Stimulated activated CD4-positive, alpha-beta T cell treated with anti-CD3 and anti-CD28 coated beads, TNF-alpha, amount 100 ng/mL, for 24 hours (primary cell): Measurements from ENCODE around the gene ITPK1.
A peak's percentile ranks its signal among the peaks of the same experiment; 100 is the strongest.
"Not testable (repeated sequence)": the region's sequence is repeated elsewhere in the genome, so short reads cannot be mapped to it uniquely, and the experiment has no call there.

Experiments
- DNase-seq, 3 experiments: peaks; one replicate each; pipeline ENCODE4 v3.0.0-alpha.2; 2020; ENCODE audit warnings: low read depth in 3 of 3

ITPK1 gene

GRCh38 chr14:93084866-93085857, 30.6 kb downstream of the ITPK1 start:
- no peak for DNase-seq

- no peak for DNase-seq
These were observed 31.3 kb downstream of the ITPK1 start for GRCh38 chr14:93084402-93084801.

- DNase-seq = no peak
These were observed 31.8 kb downstream of the ITPK1 start for GRCh38 chr14:93083917-93084316.

GRCh38 chr14:93082576-93083001, 33.1 kb downstream of the ITPK1 start:
- DNase-seq = no peak

- DNase-seq = peak in 1 of 3 experiments; percentile 9
These were observed 33.7 kb downstream of the ITPK1 start for GRCh38 chr14:93081876-93082570.

- DNase-seq = no peak
These were observed 35.8 kb downstream of the ITPK1 start for GRCh38 chr14:93079865-93080403.

- no peak for DNase-seq
These were observed 36.4 kb downstream of the ITPK1 start for GRCh38 chr14:93079321-93079720.

- DNase-seq = no peak
These were observed 36.9 kb downstream of the ITPK1 start for GRCh38 chr14:93078870-93079269.

- no peak for DNase-seq
These were observed 39.0 kb downstream of the ITPK1 start for GRCh38 chr14:93076755-93077154.

- DNase-seq = no peak
These were observed 39.8 kb downstream of the ITPK1 start for GRCh38 chr14:93075891-93076290.

- no peak for DNase-seq
These were observed 41.6 kb downstream of the ITPK1 start for GRCh38 chr14:93073910-93074769.

- DNase-seq = no peak
These were observed 42.4 kb downstream of the ITPK1 start for GRCh38 chr14:93073358-93073707.

GRCh38 chr14:93072659-93073357, 42.9 kb downstream of the ITPK1 start:
- DNase-seq = no peak

GRCh38 chr14:93068711-93069110, 47.0 kb downstream of the ITPK1 start:
- DNase-seq = no peak

GRCh38 chr14:93067088-93067487, 48.6 kb downstream of the ITPK1 start:
- no peak for DNase-seq

- DNase-seq = no peak
These were observed 50.4 kb downstream of the ITPK1 start for GRCh38 chr14:93065272-93065730.

GRCh38 chr14:93064411-93065271, 51.1 kb downstream of the ITPK1 start:
- no peak for DNase-seq

- DNase-seq = no peak
These were observed 52.3 kb downstream of the ITPK1 start for GRCh38 chr14:93063393-93063792.

GRCh38 chr14:93062890-93063289, 52.8 kb downstream of the ITPK1 start:
- no peak for DNase-seq

- not testable (repeated sequence) for DNase-seq
These were observed 53.7 kb downstream of the ITPK1 start for GRCh38 chr14:93062013-93062412.
